ENCODE measurements around the gene PPTC7. TPM values are rescaled to one million over a fixed set of nuclear protein-coding genes. Genes with fewer than 3 reads are reported as not detected.

Gene PPTC7
- total and polyA plus RNA-seq, 2 of the 13 experiments (the other 11 are each of a cell fraction or from before 2014, with no cell fraction given), result 4.8 to 12.3 TPM

GRCh38 chr12:110565894-110566871 is 16.9 kb downstream of the PPTC7 start (continued):
- TF ChIP-seq RARA (CRISPR knock-in tag; IDR thresholded peaks at IDR 0.05), result 0 out of 2 replicates have a peak, but pooled peaks have one; percentile 6
- no peak for TF ChIP-seq SNAI1 (CRISPR knock-in tag; IDR thresholded peaks at IDR 0.05; ENCODE audit: borderline replicate concordance)
- peak; percentile 31; the same call in 1 of the 2 replicates for TF ChIP-seq ZNF501 (CRISPR knock-in tag; IDR thresholded peaks at IDR 0.05)
- peak; percentile 48; the same call in 1 of the 2 replicates for TF ChIP-seq POGZ (CRISPR knock-in tag; IDR thresholded peaks at IDR 0.05)
- TF ChIP-seq ZBTB4 (CRISPR knock-in tag; IDR thresholded peaks at IDR 0.05; ENCODE audit: borderline replicate concordance), result no peak
- 0 out of 2 replicates have a peak, but pooled peaks have one; percentile 16 for TF ChIP-seq SP5 (CRISPR knock-in tag; IDR thresholded peaks at IDR 0.05; ENCODE audit: borderline replicate concordance, low read depth)
- TF ChIP-seq SAP130 (CRISPR knock-in tag; IDR thresholded peaks at IDR 0.05; ENCODE audit: low read depth), result peak; percentile 42
- 0 out of 2 replicates have a peak, but pooled peaks have one; percentile 43 for TF ChIP-seq HNF1B (CRISPR knock-in tag; IDR thresholded peaks at IDR 0.05)
- TF ChIP-seq ZNF782 (CRISPR knock-in tag; IDR thresholded peaks at IDR 0.05; ENCODE audit: borderline replicate concordance), result no peak
- no peak for TF ChIP-seq MAFK (conservative IDR thresholded peaks at IDR 0.05 in 1 of 2, IDR thresholded peaks at IDR 0.05 in 1 of 2; ENCODE audit: low read length in 2 of 2)
- 0 out of 2 replicates have a peak, but pooled peaks have one; percentile 5 for TF ChIP-seq MAFF (IDR thresholded peaks at IDR 0.05; ENCODE audit: low read depth, low read length)
- 0 out of 2 replicates have a peak, but pooled peaks have one; percentile 42 for TF ChIP-seq SNAPC2 (CRISPR knock-in tag; IDR thresholded peaks at IDR 0.05)
- TF ChIP-seq UBTF (CRISPR knock-in tag; IDR thresholded peaks at IDR 0.05), result peak; percentile 24; the same call in 1 of the 2 replicates
- TF ChIP-seq PHF21A (CRISPR knock-in tag; IDR thresholded peaks at IDR 0.05), result 0 out of 2 replicates have a peak, but pooled peaks have one; percentile 36
- peak; percentile 40; the same call in 1 of the 2 replicates for TF ChIP-seq GATAD2A (CRISPR knock-in tag; IDR thresholded peaks at IDR 0.05)
- no peak for TF ChIP-seq MXD1 (CRISPR knock-in tag; IDR thresholded peaks at IDR 0.05)
- 0 out of 2 replicates have a peak, but pooled peaks have one; percentile 22 for TF ChIP-seq ZNF331 (CRISPR knock-in tag; IDR thresholded peaks at IDR 0.05)
- TF ChIP-seq ZSCAN9 (CRISPR knock-in tag; IDR thresholded peaks at IDR 0.05; ENCODE audit: borderline replicate concordance), result 0 out of 2 replicates have a peak, but pooled peaks have one; percentile 20
- 0 out of 2 replicates have a peak, but pooled peaks have one; percentile 38 for TF ChIP-seq RXRA (CRISPR knock-in tag; IDR thresholded peaks at IDR 0.05)
- peak; percentile 48 for TF ChIP-seq SOX13 (IDR thresholded peaks at IDR 0.05)
- TF ChIP-seq SOX13 (CRISPR knock-in tag; conservative IDR thresholded peaks at IDR 0.05 in 1 of 2, IDR thresholded peaks at IDR 0.05 in 1 of 2), result peak in 1 of 2 experiments; percentile 96; a peak in 2 of 4 replicates
